RWPE2 (cell line): ENCODE data around the gene RAB42.
"Not testable (repeated sequence)": the region's sequence is repeated elsewhere in the genome, so short reads cannot be mapped to it uniquely, and the experiment has no call there.

Experiments
- ATAC-seq: fragments of 200-7000 bp; cut with Tn5 transposase; 3 replicates; pipeline ENCODE4 v1.9.1; 2021; ENCODE audit warnings: low read depth
- DNase-seq: peaks from one replicate; pipeline ENCODE4 v3.0.0-alpha.2; 2020; ENCODE audit warnings: low spot score
- H3K27ac ChIP-seq: fragments of 450-650 bp; 2 replicates; pipeline ENCODE4 v1.5.1; 2017; ENCODE audit warnings: mild to moderate bottlenecking; ENCODE audit not compliant: poor library complexity, severe bottlenecking
- H3K27me3 ChIP-seq: fragments of 250-450 bp; sonication (Bioruptor Pico); 2 replicates; pipeline ENCODE4 v1.5.1; 2021; ENCODE audit warnings: mild to moderate bottlenecking, moderate library complexity; ENCODE audit not compliant: insufficient read depth, poor library complexity, severe bottlenecking
- H3K36me3 ChIP-seq: fragments of 250-450 bp; sonication (Bioruptor Pico); 2 replicates; pipeline ENCODE4 v1.5.1; 2020; ENCODE audit warnings: low read depth, mild to moderate bottlenecking, moderate library complexity
- H3K4me1 ChIP-seq: fragments of 250-450 bp; sonication (Bioruptor Pico); 2 replicates; pipeline ENCODE4 v1.5.1; 2021; ENCODE audit warnings: mild to moderate bottlenecking, moderate library complexity; ENCODE audit not compliant: insufficient read depth, poor library complexity, severe bottlenecking
- H3K4me3 ChIP-seq: fragments of 250-450 bp; sonication (Bioruptor Pico); 2 replicates; pipeline ENCODE4 v1.5.1; 2021; ENCODE audit warnings: mild to moderate bottlenecking, moderate library complexity; ENCODE audit not compliant: severe bottlenecking
- H3K9me3 ChIP-seq: fragments of 250-450 bp; sonication (Bioruptor Pico); 2 replicates; pipeline ENCODE4 v1.5.1; 2021; ENCODE audit warnings: mild to moderate bottlenecking, moderate library complexity; ENCODE audit not compliant: severe bottlenecking
- CTCF ChIP-seq: fragments of 450-650 bp; IDR thresholded peaks from one replicate; pipeline ENCODE4 v1.5.1; 2017; ENCODE audit warnings: mild to moderate bottlenecking, moderate library complexity; ENCODE audit not compliant: poor library complexity, severe bottlenecking

Gene RAB42

GRCh38 chr1:28595412-28596191, 3.5 kb downstream of the RAB42 start:
- no peaks in the 10 kb centered on the region for H3K27me3 ChIP-seq
- H3K36me3 ChIP-seq = no peaks in the 10 kb centered on the region
- H3K4me1 ChIP-seq = peaks cover 3% of the 10 kb centered on the region
- ATAC-seq = no peak
- no peak overlapping the region for H3K4me3 ChIP-seq
- DNase-seq = no peak
- no peaks in the 10 kb centered on the region for H3K9me3 ChIP-seq
- TF ChIP-seq CTCF = no peak
- H3K27ac ChIP-seq = no peak overlapping the region

- H3K4me1 ChIP-seq, ATAC-seq, H3K9me3 ChIP-seq, H3K27me3 ChIP-seq, H3K27ac ChIP-seq, H3K4me3 ChIP-seq, H3K36me3 ChIP-seq, DNase-seq: not testable (repeated sequence)
These were observed 4.2 kb downstream of the RAB42 start for GRCh38 chr1:28596276-28596675.

GRCh38 chr1:28601696-28602095, 9.6 kb downstream of the RAB42 start:
- no peak for TF ChIP-seq CTCF
- Histone ChIP-seq H3K4me3 (no peak overlapping the region), H3K27me3 (no peaks in the 10 kb centered on the region), H3K9me3 (no peaks in the 10 kb centered on the region), H3K4me1 (peaks cover 14% of the 10 kb centered on the region), H3K36me3 (peaks cover 31% of the 10 kb centered on the region), H3K27ac (peak overlapping the region; percentile 29)
- ATAC-seq = peak; percentile 77
- DNase-seq = no peak

- DNase-seq (no peak), ATAC-seq (peak; percentile 52)
- H3K4me1 ChIP-seq = peaks cover 14% of the 10 kb centered on the region
- peaks cover 38% of the 10 kb centered on the region for H3K36me3 ChIP-seq
- no peak overlapping the region for H3K4me3 ChIP-seq
- no peaks in the 10 kb centered on the region for H3K27me3 ChIP-seq
- TF ChIP-seq CTCF = peak; percentile 82
- H3K9me3 ChIP-seq = no peaks in the 10 kb centered on the region
- peak overlapping the region; percentile 29 for H3K27ac ChIP-seq
These were observed 10.7 kb downstream of the RAB42 start for GRCh38 chr1:28602536-28603439.

GRCh38 chr1:28604411-28604810, 12.3 kb downstream of the RAB42 start:
- Histone ChIP-seq H3K4me1 (peaks cover 12% of the 10 kb centered on the region), H3K9me3 (no peaks in the 10 kb centered on the region), H3K27ac (no peak overlapping the region), H3K4me3 (no peak overlapping the region), H3K36me3 (peaks cover 51% of the 10 kb centered on the region), H3K27me3 (no peaks in the 10 kb centered on the region)
- no peak for TF ChIP-seq CTCF
- ATAC-seq (no peak), DNase-seq (no peak)
